ENCODE data around the gene SLC25A10. TPM values are rescaled to one million over a fixed set of nuclear protein-coding genes. Genes with fewer than 3 reads are reported as not detected.

Gene SLC25A10
- total and polyA plus RNA-seq, 2 of the 8 experiments (the other 6 are each of a cell fraction or from before 2014, with no cell fraction given), result 22.2 to 43.0 TPM

- no peak overlapping the region for H3K9ac ChIP-seq (replicated peaks in 1 of 4; ENCODE audit: extremely low read depth in 1 of 4, low read depth in 3 of 4, low read length in 3 of 4)
- peaks cover 3 to 11% (median 8%) of the 10 kb centered on the region in 4 experiments for H3K4me1 ChIP-seq (replicated peaks in 1 of 4; ENCODE audit: control insufficient read depth in 3 of 4, insufficient read depth in 4 of 4, low read length in 3 of 4)
- no peak overlapping the region for H3K4ac ChIP-seq (replicated peaks; ENCODE audit: insufficient read length, low read depth, low read length)
- ChIA-PET CTCF (ENCODE audit: partially characterized antibody) (interaction anchor here (0.8 to 2.2 kb wide), 9 partner anchors 11 to 38 kb away, joined by 3 to 10 read pairs (median 4); partner anchors contain the start of genes MRPL12 and PDE6G), POLR2A (ENCODE audit: partially characterized antibody) (interaction anchor here (0.9 to 9.3 kb wide), 9 partner anchors 8 to 39 kb away, joined by 3 to 65 read pairs (median 5); partner anchors contain the start of genes ARL16, HGS and MRPL12)
- no peak overlapping the region for H4K5ac ChIP-seq (ENCODE audit: insufficient read length, low read depth, low read length)
- H4K8ac ChIP-seq (ENCODE audit: extremely low read depth, insufficient read depth, low read length), result no peak overlapping the region
- H3K18ac ChIP-seq (ENCODE audit: extremely low read depth, low read length), result no peak overlapping the region
- no peak for DNase-seq (ENCODE audit: low read depth in 1 of 2, low spot score in 2 of 2)
- H2BK12ac ChIP-seq (ENCODE audit: low read depth, low read length), result no peak overlapping the region
- no peak overlapping the region for H3K23ac ChIP-seq (ENCODE audit: insufficient read length)
- no peak overlapping the region for H2AK5ac ChIP-seq (ENCODE audit: low read depth, low read length)
- no peak for FAIRE-seq
- no peak overlapping the region for H2BK15ac ChIP-seq (ENCODE audit: low read length)
- H4K20me1 ChIP-seq (replicated peaks in 1 of 2; ENCODE audit: control insufficient read depth in 1 of 2, insufficient read depth in 2 of 2, low read length in 2 of 2), result peaks cover 8 to 15% of the 10 kb centered on the region in 2 experiments
- H3K4me3 ChIP-seq (ENCODE audit: extremely low read depth in 1 of 4, insufficient read depth in 2 of 4, low read depth in 3 of 4, low read length in 4 of 4), result peak overlapping the region in 2 of 4 experiments; percentile 10 to 88; a peak in 2 of 8 replicates
- H3K27me3 ChIP-seq (replicated peaks in 1 of 4; ENCODE audit: control insufficient read depth in 3 of 4, extremely low read depth in 1 of 4, insufficient read depth in 3 of 4, low read length in 3 of 4), result no peaks in the 10 kb centered on the region
- H3K27ac ChIP-seq (ENCODE audit: low read depth, low read length), result no peak overlapping the region
- H3K4me2 ChIP-seq (ENCODE audit: insufficient read depth in 1 of 2, low read depth in 2 of 2, low read length in 2 of 2), result peak overlapping the region; percentile 18 to 64; a peak in 3 of 4 replicates
- H2AFZ ChIP-seq (ENCODE audit: low read length), result no peak overlapping the region
- H3K9me3 ChIP-seq (ENCODE audit: insufficient read depth in 2 of 2, low read depth in 1 of 2, low read length in 1 of 2), result no peaks in the 10 kb centered on the region
- H3K23me2 ChIP-seq (ENCODE audit: low read depth, low read length), result peaks cover 4% of the 10 kb centered on the region; the same call in 1 of the 2 replicates
- H3K14ac ChIP-seq (ENCODE audit: insufficient read length), result no peak overlapping the region
- H3K36me3 ChIP-seq (ENCODE audit: control insufficient read depth in 2 of 4, insufficient read depth in 4 of 4, low read length in 3 of 4), result peaks cover 21 to 47% (median 38%) of the 10 kb centered on the region in 4 experiments
- TF ChIP-seq RAD21 (IDR thresholded peaks at IDR 0.05 in 1 of 2, conservative IDR thresholded peaks at IDR 0.05 in 1 of 2; ENCODE audit: low read depth in 2 of 2, low read length in 2 of 2) (peak in 1 of 2 experiments; percentile 27; a peak in 1 of 4 replicates), POLR2AphosphoS5 (IDR thresholded peaks at IDR 0.05; ENCODE audit: low read depth, low read length) (no peak), HDAC2 (IDR thresholded peaks at IDR 0.05; ENCODE audit: borderline replicate concordance in 1 of 2, low read depth in 2 of 2, low read length in 2 of 2) (no peak), SP2 (IDR thresholded peaks at IDR 0.05; ENCODE audit: low read length) (no peak), CTCF (IDR thresholded peaks at IDR 0.05; ENCODE audit: control extremely low read depth in 1 of 3, insufficient read depth in 1 of 3, low read depth in 1 of 3, low read length in 3 of 3) (peak; percentile 35 to 60 (median 45); a peak in 3 of 4 replicates), CREB1 (IDR thresholded peaks at IDR 0.05) (no peak)
- TF ChIP-seq, protein P1, sequence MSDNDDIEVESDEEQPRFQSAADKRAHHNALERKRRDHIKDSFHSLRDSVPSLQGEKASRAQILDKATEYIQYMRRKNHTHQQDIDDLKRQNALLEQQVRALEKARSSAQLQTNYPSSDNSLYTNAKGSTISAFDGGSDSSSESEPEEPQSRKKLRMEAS (IDR thresholded peaks at IDR 0.05), result no peak
- H2BK5ac ChIP-seq (ENCODE audit: low read depth, low read length), result no peak overlapping the region
- no peak overlapping the region for H2BK120ac ChIP-seq (replicated peaks; ENCODE audit: low read depth, low read length)
- H3K56ac ChIP-seq (replicated peaks; ENCODE audit: insufficient read length, low read depth, low read length), result no peak overlapping the region
- H3K79me2 ChIP-seq (ENCODE audit: control insufficient read depth in 1 of 2, insufficient read depth in 2 of 2, low read length in 2 of 2), result peaks cover 0 to 24% of the 10 kb centered on the region in 2 experiments; a peak in 2 of 4 replicates
- WGBS, 2 experiments (ENCODE audit: extremely low coverage in 1 of 2, insufficient coverage in 1 of 2, insufficient read length in 1 of 2, insufficient replicate concordance in 2 of 2, low coverage in 1 of 2, low lambda C conversion rate in 2 of 2, missing lambda C conversion rate in 1 of 2), result 83% methylated on average over 15 of the region's 18 CpGs; no CpG with 5 or more reads in 1 of the 2 experiments
- H3K79me1 ChIP-seq (ENCODE audit: low read depth, low read length), result peaks cover 8% of the 10 kb centered on the region
- no peak overlapping the region for H4K91ac ChIP-seq (replicated peaks; ENCODE audit: insufficient read length, low read length)
- H2BK20ac ChIP-seq (ENCODE audit: low read length), result no peak overlapping the region
Observed at GRCh38 chr17:81667754-81668153, 44.3 kb upstream of the SLC25A10 start.

Measured in H1 (cell line).